Caco-2 (cell line): ENCODE results near the gene LDLRAD3. TPM values are rescaled to one million over a fixed set of nuclear protein-coding genes. Genes with fewer than 3 reads are reported as not detected.

Experiments used
- BruUV-seq: library from RNA; stranded (reverse); fragments of 400-500 nt; replicated peaks from 2 replicates; lab custom pipeline; 2021; lab: Mats Ljungman, UMichigan
- CTCF ChIA-PET: fragments of 300-600 bp; sonication (Branson Sonifier 250); formaldehyde crosslinking; loops from one replicate; lab custom pipeline; 2022; ENCODE audit warnings: antibody characterized with exemption; lab: Charles Lee
- POLR2A ChIA-PET: fragments of 300-600 bp; sonication (Branson Sonifier 250); formaldehyde crosslinking; loops from one replicate; lab custom pipeline; 2022; ENCODE audit warnings: antibody characterized with exemption; lab: Charles Lee
- DNase-seq, 2 experiments: peaks; one replicate each; pipeline versions ENCODE4 v3.0.0 to v3.0.0-alpha.2; 2020 to 2022
- H3K27me3 ChIP-seq: replicated peaks from 2 replicates; pipeline ENCODE4 v1.6.0; 2011; ENCODE audit warnings: low read length; ENCODE audit not compliant: control insufficient read depth, insufficient read depth
- H3K36me3 ChIP-seq: 2 replicates; pipeline ENCODE4 v1.5.1; 2011; ENCODE audit warnings: low read length; ENCODE audit not compliant: control insufficient read depth, insufficient read depth
- H3K4me1 ChIP-seq: fragments of 250-450 bp; sonication (Bioruptor Pico); 2 replicates; pipeline ENCODE4 v1.5.1; 2020; ENCODE audit warnings: mild to moderate bottlenecking
- H3K4me3 ChIP-seq: 2 replicates; pipeline ENCODE4 v1.5.1; 2011; ENCODE audit warnings: low read depth, mild to moderate bottlenecking, control low read depth, low read length
- H3K9me3 ChIP-seq: fragments of 250-450 bp; sonication (Bioruptor Pico); 2 replicates; pipeline ENCODE4 v1.5.1; 2020; ENCODE audit warnings: mild to moderate bottlenecking, moderate library complexity
- H3K27ac Mint-ChIP-seq: one replicate; pipeline ENCODE4 v1.8.0; 2022; ENCODE audit warnings: mixed read lengths; ENCODE audit not compliant: unreplicated experiment
- H3K27me3 Mint-ChIP-seq: one replicate; pipeline ENCODE4 v1.8.0; 2022; ENCODE audit warnings: mixed read lengths; ENCODE audit not compliant: insufficient read depth, unreplicated experiment
- H3K36me3 Mint-ChIP-seq: one replicate; pipeline ENCODE4 v1.8.0; 2022; ENCODE audit warnings: mild to moderate bottlenecking, mixed read lengths; ENCODE audit not compliant: insufficient read depth, unreplicated experiment
- H3K4me1 Mint-ChIP-seq: one replicate; pipeline ENCODE4 v1.8.0; 2022; ENCODE audit warnings: low read depth, mixed read lengths; ENCODE audit not compliant: unreplicated experiment
- H3K4me3 Mint-ChIP-seq: one replicate; pipeline ENCODE4 v1.8.0; 2022; ENCODE audit warnings: mild to moderate bottlenecking, moderate library complexity, mixed read lengths; ENCODE audit not compliant: unreplicated experiment
- H3K9me3 Mint-ChIP-seq: one replicate; pipeline ENCODE4 v1.8.0; 2022; ENCODE audit warnings: mixed read lengths; ENCODE audit not compliant: unreplicated experiment
- CTCF ChIP-seq, 2 experiments: fragments of 200-600 bp in 1 of 2; IDR thresholded peaks; 1 replicate in 1 of 2; 2 replicates in 1 of 2; pipeline versions ENCODE4 v1.5.1 to v1.8.0; 2011 to 2022; ENCODE audit warnings: antibody characterized with exemption in 1 of 2, control low read depth in 1 of 2, inconsistent platforms in 1 of 2, low read depth in 1 of 2, low read length in 1 of 2, mild to moderate bottlenecking in 1 of 2, moderate library complexity in 1 of 2; ENCODE audit not compliant: insufficient read depth in 1 of 2, severe bottlenecking in 1 of 2, unreplicated experiment in 1 of 2
- intact Hi-C: fragments of 100-400 bp; cut with micrococcal nuclease; formaldehyde crosslinking; loops from one replicate; pipeline ENCODE4 v1.10.0; 2022; ENCODE audit not compliant: unreplicated experiment
- total RNA-seq: library from RNA; stranded (reverse); gene quantifications from 2 replicates; pipeline ENCODE4 v1.2.3, GENCODE V29; 2022

The LDLRAD3 gene
- total RNA-seq, 1 experiment from 2014 or later = 9.9 TPM

- Mint-ChIP-seq H3K4me1 (no peaks in the 10 kb centered on the region), H3K36me3 (no peaks in the 10 kb centered on the region), H3K9me3 (peaks cover 4% of the 10 kb centered on the region), H3K27ac (no peak overlapping the region), H3K27me3 (no peaks in the 10 kb centered on the region), H3K4me3 (no peak overlapping the region)
- POLR2A ChIA-PET = no interaction called here
- Histone ChIP-seq H3K9me3 (no peaks in the 10 kb centered on the region), H3K4me1 (no peaks in the 10 kb centered on the region), H3K36me3 (no peaks in the 10 kb centered on the region), H3K4me3 (no peak overlapping the region), H3K27me3 (no peaks in the 10 kb centered on the region)
- intact Hi-C loops = no loop called here
- BruUV-seq = no TSS peak
- CTCF ChIA-PET = no interaction called here
- TF ChIP-seq CTCF (IDR thresholded peaks at IDR 0.05; ENCODE audit: insufficient read depth in 1 of 2, low read depth in 1 of 2, low read length in 1 of 2, severe bottlenecking in 1 of 2, unreplicated experiment in 1 of 2) = no peak
- DNase-seq = no peak
Measured at GRCh38 chr11:36118084-36118483, 174.2 kb downstream of the LDLRAD3 start.

DNA sequence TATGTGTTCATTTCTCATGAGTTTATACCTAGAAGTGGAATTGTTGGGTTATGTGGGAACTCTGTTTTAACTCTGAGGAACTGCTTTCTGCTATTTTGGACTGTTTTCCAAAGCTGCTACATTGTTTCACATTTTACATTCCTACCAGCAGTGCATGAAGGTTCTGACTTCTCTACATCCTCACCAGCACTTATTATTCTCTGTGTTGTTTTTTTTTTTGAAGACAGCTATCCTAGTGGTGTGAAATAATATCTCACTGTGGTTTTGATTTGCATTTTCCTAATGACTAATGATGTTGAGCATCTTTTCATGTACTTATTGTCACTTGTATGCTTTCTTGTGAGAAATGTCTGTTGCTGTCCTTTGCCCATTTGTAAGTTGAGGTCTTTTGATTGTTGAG, 175.4 kb downstream of the LDLRAD3 start:
- TF ChIP-seq CTCF (IDR thresholded peaks at IDR 0.05; ENCODE audit: insufficient read depth in 1 of 2, low read depth in 1 of 2, low read length in 1 of 2, severe bottlenecking in 1 of 2, unreplicated experiment in 1 of 2) = no peak
- no peak overlapping the region for H3K27ac Mint-ChIP-seq
- no peaks in the 10 kb centered on the region for H3K9me3 Mint-ChIP-seq
- no peak overlapping the region for H3K4me3 Mint-ChIP-seq
- BruUV-seq = no TSS peak
- intact Hi-C loops = no loop called here
- POLR2A ChIA-PET = no interaction called here
- H3K4me1 ChIP-seq = no peaks in the 10 kb centered on the region
- H3K36me3 ChIP-seq = no peaks in the 10 kb centered on the region
- peaks cover 6% of the 10 kb centered on the region for H3K4me1 Mint-ChIP-seq
- no peak for DNase-seq
- no peaks in the 10 kb centered on the region for H3K27me3 ChIP-seq
- H3K4me3 ChIP-seq = no peak overlapping the region
- CTCF ChIA-PET = no interaction called here
- no peaks in the 10 kb centered on the region for H3K9me3 ChIP-seq
- no peaks in the 10 kb centered on the region for H3K36me3 Mint-ChIP-seq
- H3K27me3 Mint-ChIP-seq = no peaks in the 10 kb centered on the region

DNA sequence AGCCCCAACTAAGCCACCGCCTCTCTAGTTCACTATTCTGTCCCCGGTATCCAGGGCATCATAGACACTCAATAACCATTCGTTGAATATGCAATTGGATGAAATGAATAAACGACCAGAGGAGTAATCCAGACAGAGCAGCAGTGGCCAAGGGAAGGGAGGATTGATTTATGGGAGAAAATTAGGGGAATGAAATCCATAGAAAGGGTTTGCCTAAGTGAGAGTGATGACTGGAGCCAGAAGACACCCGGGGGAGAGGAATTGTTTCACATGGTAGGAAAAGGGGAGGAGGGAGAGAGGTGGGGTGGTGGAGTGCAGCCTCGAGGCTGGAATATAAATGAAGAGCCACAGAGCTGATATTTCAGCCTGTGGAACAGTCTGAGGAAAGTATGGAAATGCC, 177.2 kb downstream of the LDLRAD3 start:
- Mint-ChIP-seq H3K4me3 (no peak overlapping the region), H3K4me1 (peaks cover 15% of the 10 kb centered on the region)
- intact Hi-C loops = no loop called here

More for the DNA sequence above, 177.2 kb downstream of the LDLRAD3 start:
- H3K4me1 ChIP-seq = no peaks in the 10 kb centered on the region
- H3K27me3 Mint-ChIP-seq = no peaks in the 10 kb centered on the region
- H3K36me3 ChIP-seq = no peaks in the 10 kb centered on the region
- BruUV-seq = no TSS peak
- TF ChIP-seq CTCF (IDR thresholded peaks at IDR 0.05; ENCODE audit: insufficient read depth in 1 of 2, low read depth in 1 of 2, low read length in 1 of 2, severe bottlenecking in 1 of 2, unreplicated experiment in 1 of 2) = no peak
- no peak for DNase-seq
- H3K36me3 Mint-ChIP-seq = no peaks in the 10 kb centered on the region
- H3K27ac Mint-ChIP-seq = no peak overlapping the region
- ChIA-PET CTCF (no interaction called here), POLR2A (no interaction called here)
- no peak overlapping the region for H3K4me3 ChIP-seq
- no peaks in the 10 kb centered on the region for H3K9me3 ChIP-seq
- no peaks in the 10 kb centered on the region for H3K9me3 Mint-ChIP-seq
- H3K27me3 ChIP-seq = no peaks in the 10 kb centered on the region
